Spleen (tissue), 7 donors: ENCODE data around the gene INF2.
A peak's percentile ranks its signal among the peaks of the same experiment; 100 is the strongest.

Experiments used
- POLR2A ChIP-seq, 3 donors: fragments of 450-650 bp; IDR thresholded peaks; one replicate each; pipeline ENCODE4 v1.5.1; 2017; ENCODE audit warnings: antibody characterized with exemption in 3 of 3, mild to moderate bottlenecking in 1 of 3
- POLR2AphosphoS5 ChIP-seq, 3 donors: sonication (generic); formaldehyde crosslinking; IDR thresholded peaks; one replicate each; pipeline ENCODE4 v1.5.1; 2017; ENCODE audit warnings: antibody characterized with exemption in 3 of 3
- TF ChIP-seq, protein P1 (sequence below), 11 experiments: fragments of 200-600 bp in 7 of 11; fragments of 450-650 bp in 4 of 11; sonication (generic) in 4 of 11; IDR thresholded peaks in 8 of 11; conservative IDR thresholded peaks in 3 of 11; 1 replicate in 7 of 11; 2 replicates in 4 of 11; pipeline versions ENCODE4 v1.4.0 to v1.8.0; 2016 to 2021; ENCODE audit warnings: antibody characterized with exemption in 11 of 11, inconsistent platforms in 4 of 11, mild to moderate bottlenecking in 1 of 11
- donor health status: DM: no; HTN: no; CAD: no; lungs with moderate emphysema.
- donor health status: DM: no; HTN: no; CAD: no.
- donor health status: DM: no; HTN: no; CAD: no.

DNA sequence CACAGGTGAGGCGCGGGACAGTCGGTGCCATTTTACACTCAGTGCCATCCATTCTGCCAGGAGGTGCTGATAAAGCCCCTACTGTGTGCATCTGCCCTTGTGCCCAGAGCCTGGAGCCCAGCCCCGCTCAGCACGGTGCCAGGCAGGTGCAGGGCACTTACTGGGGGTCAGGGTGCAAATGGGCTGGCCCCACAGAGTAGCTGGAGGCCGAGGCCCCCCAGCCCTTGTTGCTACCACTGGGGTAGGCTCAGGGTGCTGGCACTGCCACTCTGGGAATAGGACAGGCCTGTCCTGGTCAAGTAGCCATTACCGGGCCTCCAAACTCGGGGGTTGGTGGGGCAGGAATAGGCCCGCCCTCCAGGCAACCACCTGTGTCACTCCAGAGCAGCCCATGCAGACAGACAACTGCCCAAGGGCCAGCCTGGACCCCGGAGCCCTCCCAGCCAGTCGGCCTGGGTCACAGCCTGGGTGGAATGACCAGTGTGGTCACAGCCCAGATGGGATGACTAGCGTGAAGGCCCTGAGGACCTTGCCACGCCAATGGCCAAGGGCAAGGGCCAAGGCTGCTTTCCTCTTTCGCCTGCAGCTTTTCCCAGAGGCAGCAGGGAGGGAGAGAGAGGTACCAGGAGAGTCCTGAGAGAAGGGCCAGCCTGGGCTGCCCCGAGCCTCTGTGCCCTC, 3.0 kb downstream of the INF2 start:
- TF ChIP-seq POLR2AphosphoS5 (IDR thresholded peaks at IDR 0.05) (peak in 2 of 3 donors; percentile 37 to 46), POLR2A (IDR thresholded peaks at IDR 0.05) (no peak)
- TF ChIP-seq, protein P1, sequence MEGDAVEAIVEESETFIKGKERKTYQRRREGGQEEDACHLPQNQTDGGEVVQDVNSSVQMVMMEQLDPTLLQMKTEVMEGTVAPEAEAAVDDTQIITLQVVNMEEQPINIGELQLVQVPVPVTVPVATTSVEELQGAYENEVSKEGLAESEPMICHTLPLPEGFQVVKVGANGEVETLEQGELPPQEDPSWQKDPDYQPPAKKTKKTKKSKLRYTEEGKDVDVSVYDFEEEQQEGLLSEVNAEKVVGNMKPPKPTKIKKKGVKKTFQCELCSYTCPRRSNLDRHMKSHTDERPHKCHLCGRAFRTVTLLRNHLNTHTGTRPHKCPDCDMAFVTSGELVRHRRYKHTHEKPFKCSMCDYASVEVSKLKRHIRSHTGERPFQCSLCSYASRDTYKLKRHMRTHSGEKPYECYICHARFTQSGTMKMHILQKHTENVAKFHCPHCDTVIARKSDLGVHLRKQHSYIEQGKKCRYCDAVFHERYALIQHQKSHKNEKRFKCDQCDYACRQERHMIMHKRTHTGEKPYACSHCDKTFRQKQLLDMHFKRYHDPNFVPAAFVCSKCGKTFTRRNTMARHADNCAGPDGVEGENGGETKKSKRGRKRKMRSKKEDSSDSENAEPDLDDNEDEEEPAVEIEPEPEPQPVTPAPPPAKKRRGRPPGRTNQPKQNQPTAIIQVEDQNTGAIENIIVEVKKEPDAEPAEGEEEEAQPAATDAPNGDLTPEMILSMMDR (IDR thresholded peaks at IDR 0.05 in 8 of 11, conservative IDR thresholded peaks at IDR 0.05 in 3 of 11), result no peak
